NB4 (cell line): ENCODE results near the gene MBD6.

Experiments used
- POLR2A ChIP-seq: IDR thresholded peaks from 2 replicates; pipeline ENCODE4 v1.6.1; 2011; ENCODE audit warnings: mild to moderate bottlenecking; ENCODE audit not compliant: insufficient read length; ENCODE audit errors: extremely low read depth
- TF ChIP-seq, protein P1 (sequence below): IDR thresholded peaks from one replicate; pipeline ENCODE4 v1.5.1; 2012; ENCODE audit warnings: low read depth, low read length

DNA sequence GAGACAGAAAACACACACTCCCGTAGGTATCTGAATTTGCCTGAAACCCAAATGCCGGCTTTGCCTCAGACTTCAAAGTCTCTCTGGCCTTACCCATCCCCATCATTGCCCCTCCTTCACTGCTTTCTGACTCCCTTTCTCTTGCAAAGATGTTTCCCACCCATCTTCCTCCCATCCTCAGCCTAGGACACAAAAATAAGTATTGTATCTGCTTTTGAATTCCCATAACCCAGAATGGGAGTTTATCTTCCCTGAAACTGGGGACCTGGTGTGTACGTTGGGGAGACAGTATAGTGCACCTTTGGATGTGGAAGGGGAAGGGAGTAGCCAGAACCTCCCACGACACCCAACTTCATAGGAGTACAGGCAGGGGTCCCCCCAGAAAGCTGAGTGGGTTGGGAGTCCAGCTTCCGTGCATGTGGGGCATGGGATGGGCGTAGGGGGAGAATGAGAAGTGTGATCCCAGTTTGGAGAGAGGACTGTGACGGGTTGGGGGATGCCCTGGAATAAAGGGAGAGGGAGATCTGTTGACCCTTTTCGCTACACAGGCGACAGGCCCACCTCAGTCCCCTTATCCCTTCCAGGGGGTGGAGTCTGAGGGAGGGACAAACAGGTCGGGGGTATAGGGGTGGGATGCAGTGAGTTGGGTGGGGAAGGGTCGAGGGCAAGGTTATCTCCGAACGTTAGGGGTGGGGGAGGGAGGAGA is 26.7 kb downstream of the MBD6 start:
- TF ChIP-seq, protein P1, sequence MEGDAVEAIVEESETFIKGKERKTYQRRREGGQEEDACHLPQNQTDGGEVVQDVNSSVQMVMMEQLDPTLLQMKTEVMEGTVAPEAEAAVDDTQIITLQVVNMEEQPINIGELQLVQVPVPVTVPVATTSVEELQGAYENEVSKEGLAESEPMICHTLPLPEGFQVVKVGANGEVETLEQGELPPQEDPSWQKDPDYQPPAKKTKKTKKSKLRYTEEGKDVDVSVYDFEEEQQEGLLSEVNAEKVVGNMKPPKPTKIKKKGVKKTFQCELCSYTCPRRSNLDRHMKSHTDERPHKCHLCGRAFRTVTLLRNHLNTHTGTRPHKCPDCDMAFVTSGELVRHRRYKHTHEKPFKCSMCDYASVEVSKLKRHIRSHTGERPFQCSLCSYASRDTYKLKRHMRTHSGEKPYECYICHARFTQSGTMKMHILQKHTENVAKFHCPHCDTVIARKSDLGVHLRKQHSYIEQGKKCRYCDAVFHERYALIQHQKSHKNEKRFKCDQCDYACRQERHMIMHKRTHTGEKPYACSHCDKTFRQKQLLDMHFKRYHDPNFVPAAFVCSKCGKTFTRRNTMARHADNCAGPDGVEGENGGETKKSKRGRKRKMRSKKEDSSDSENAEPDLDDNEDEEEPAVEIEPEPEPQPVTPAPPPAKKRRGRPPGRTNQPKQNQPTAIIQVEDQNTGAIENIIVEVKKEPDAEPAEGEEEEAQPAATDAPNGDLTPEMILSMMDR = no peak
- no peak for TF ChIP-seq POLR2A
